Measurements from ENCODE around the gene COPS3.

GRCh38 chr17:17309356-17309755, 28.3 kb upstream of the COPS3 start:
- TF ChIP-seq SUZ12 (IDR thresholded peaks at IDR 0.05; ENCODE audit: extremely low read depth, insufficient read depth, insufficient read length) (no peak), YY1 (IDR thresholded peaks at IDR 0.05; ENCODE audit: insufficient read depth, insufficient read length) (no peak)
